Keratinocyte (primary cell): ENCODE measurements around the gene MRO.

Source experiments
- CTCF ChIP-seq, 3 experiments: IDR thresholded peaks in 1 of 3; conservative IDR thresholded peaks in 1 of 3; optimal IDR thresholded peaks in 1 of 3; 2 replicates in 2 of 3; 3 replicates in 1 of 3; pipeline versions ENCODE3 to v1.5.1; 2011; ENCODE audit warnings: low read length in 3 of 3, mild to moderate bottlenecking in 3 of 3, moderate library complexity in 2 of 3, control low read depth in 1 of 3, inconsistent platforms in 1 of 3; ENCODE audit not compliant: insufficient read depth in 2 of 3; ENCODE audit errors: extremely low read depth in 1 of 3
- EZH2 ChIP-seq: IDR thresholded peaks from one replicate; pipeline ENCODE4 v1.6.1; 2012; ENCODE audit warnings: inconsistent platforms, mild to moderate bottlenecking, low read length, moderate library complexity

GRCh38 chr18:50796495-50796894 lies 23.3 kb downstream of the MRO start:
- TF ChIP-seq CTCF (optimal IDR thresholded peaks at IDR 0.05 in 1 of 3, IDR thresholded peaks at IDR 0.05 in 1 of 3, conservative IDR thresholded peaks at IDR 0.05 in 1 of 3; ENCODE audit: extremely low read depth in 1 of 3, insufficient read depth in 2 of 3, low read length in 3 of 3) (no peak), EZH2 (no peak)
